Measurements from ENCODE around the gene ARID5B.

The ARID5B gene

DNA sequence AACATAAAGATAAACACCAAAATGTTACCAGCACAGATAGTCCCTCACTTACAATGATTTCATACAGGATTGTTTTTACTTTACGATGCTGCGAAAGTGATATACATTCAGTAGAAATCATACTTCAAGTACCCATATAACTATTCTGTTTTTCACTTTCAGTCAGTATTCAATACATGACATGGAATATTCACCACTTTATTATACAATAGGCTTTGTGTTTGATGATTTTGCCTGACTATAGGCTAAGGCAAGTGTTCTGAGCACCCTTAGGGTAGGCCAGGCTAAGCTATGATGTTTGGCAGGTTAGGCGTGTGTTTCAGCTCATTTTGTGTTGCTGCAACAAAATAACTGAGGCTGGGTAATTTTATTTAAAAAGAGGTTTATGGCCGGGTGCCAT, 212.2 kb downstream of the ARID5B start:
- no peak for DNase-seq

DNA sequence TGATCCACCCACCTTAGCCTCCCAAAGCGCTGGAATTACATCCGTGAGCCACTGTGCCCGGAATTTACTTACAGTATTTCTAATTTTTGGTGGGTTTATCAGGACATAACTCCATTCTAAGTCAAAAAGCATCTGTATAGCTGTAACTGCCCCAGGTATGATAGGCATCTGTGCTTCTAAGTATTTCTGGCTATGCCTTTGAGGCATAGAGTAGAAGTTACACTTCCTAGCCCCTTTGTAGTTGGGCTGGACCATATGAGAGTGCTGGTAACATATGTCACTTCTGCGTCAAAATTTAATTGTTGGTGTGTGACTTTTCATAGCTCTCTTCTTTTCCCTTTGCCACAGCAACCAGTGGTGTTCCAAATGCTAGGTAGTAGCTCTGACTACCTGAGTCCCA, 213.8 kb downstream of the ARID5B start:
- DNase-seq: no peak

DNA sequence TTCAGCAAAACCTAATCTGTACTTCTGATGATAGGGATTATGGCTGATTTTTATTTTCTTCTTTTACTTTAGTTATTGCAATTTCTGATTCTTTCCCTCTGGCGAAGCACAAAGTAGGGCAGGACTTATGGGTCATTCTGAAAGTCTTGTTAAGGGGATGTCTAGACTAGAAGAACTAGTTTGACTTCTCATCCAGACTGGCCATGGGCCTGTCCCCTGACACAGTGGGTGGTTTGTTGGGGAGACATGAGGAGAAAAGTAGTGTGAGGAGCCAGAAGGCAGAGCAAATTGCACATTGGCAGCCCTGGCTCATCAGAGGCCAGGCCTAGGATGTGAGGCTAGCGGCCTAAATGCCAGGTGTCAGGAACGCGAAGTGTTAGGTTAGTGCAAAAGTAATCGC, 214.3 kb downstream of the ARID5B start:
- DNase-seq: no peak

DNA sequence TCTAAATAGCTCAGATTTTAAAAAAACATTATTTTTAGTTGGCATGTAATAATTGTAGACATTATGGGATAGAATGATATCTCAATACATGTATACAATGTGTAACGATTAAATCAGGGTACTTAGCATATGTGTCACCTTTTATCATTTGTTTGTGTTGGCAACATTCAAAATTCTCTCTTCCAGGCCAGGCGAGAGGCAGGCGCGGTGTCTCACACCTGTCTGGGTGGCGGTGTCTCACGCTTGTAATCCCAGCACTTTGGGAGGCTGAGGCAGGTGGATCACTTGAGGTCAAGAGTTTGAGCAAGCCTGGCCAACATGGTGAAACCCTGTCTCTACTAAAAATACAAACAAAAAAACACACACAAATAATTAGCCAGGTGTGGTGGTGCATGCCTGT, 215.4 kb downstream of the ARID5B start:
- no peak for DNase-seq

DNA sequence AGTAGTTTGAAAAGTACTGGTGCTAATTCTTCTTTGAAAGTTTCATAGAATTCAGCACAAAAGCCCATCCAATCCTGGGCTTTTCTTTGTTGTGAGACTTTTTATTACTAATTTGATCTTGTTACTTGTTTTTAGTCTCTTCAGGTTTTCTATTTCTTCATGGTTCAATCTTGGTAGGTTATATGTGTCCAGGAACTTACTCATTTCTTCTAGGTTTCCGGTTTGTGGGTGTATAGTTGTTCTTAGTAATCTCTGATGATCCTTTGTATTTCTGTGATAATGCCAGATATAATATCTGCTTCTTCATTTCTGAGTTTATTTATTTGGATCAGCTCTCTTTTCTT, 219.7 kb downstream of the ARID5B start:
- DNase-seq: no peak

DNA sequence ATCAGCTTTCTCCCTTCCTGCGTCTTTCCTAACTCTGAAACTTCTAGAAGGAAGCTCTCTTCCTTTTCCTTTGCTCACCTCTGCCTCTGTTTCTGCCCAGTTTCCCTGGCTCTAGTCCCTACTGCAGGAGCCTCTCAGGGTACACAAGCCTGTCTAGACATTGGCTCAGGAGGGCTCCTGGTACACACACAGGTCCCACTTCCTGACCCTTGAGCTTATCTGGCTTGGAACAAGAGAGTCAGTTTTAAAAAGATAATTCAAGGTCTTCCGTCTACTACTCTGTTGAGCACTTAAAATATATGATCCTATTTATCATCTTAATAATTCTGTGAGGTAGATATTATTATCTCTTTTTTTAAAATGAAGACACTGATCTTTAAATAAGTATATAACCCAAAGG, 226.5 kb downstream of the ARID5B start:
- no peak for DNase-seq

DNA sequence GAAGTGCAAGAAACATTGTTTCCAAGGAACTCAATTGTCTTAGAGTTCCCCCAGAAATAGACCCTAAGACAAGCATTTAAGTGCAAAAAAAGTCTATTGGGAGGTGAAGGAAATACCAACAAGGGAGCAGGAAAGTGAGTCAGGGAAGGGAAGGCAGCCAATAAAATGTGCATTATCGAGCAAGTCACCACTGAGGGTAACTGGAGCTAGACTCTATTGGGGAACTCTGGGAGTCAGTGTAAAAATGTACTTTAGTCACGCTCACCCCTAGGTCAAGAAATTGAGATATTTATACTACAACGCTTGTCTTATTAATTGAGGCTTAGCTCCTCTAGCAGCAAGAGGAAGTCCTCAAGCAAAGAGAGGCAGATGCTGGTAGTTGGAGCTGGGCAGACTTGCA, 229.4 kb downstream of the ARID5B start:
- DNase-seq: no peak

- no peak for DNase-seq
These were observed 230.2 kb downstream of the ARID5B start for GRCh38 chr10:62131724-62132123.

GRCh38 chr10:62133618-62134017, 232.1 kb downstream of the ARID5B start:
- DNase-seq: no peak

- no peak for DNase-seq
These were observed 235.4 kb downstream of the ARID5B start for GRCh38 chr10:62136931-62137330.
